Common myeloid progenitor, CD34-positive (primary cell): ENCODE measurements around the gene C11orf68.

Experiments used
- CTCF ChIA-PET: fragments of 350-600 bp; sonication (Branson Sonifier 250); formaldehyde crosslinking; loops from one replicate; lab custom pipeline; 2021; ENCODE audit warnings: antibody characterized with exemption; lab: Charles Lee
- POLR2A ChIA-PET: fragments of 350-600 bp; sonication (Branson Sonifier 250); formaldehyde crosslinking; loops from one replicate; lab custom pipeline; 2021; ENCODE audit warnings: antibody characterized with exemption; lab: Charles Lee
- DNase-seq, 3 donors: peaks; one replicate each; pipeline versions ENCODE4 v3.0.0 to v3.0.0-alpha.2; 2013
- H3K27ac ChIP-seq, 2 experiments: 1 replicate in 1 of 2; 2 replicates in 1 of 2; pipeline ENCODE4 v1.7.0; 2013; ENCODE audit warnings: inconsistent platforms in 2 of 2, low read length in 2 of 2, mild to moderate bottlenecking in 2 of 2, low read depth in 1 of 2, moderate library complexity in 1 of 2; ENCODE audit not compliant: severe bottlenecking in 2 of 2, insufficient read depth in 1 of 2, poor library complexity in 1 of 2
- H3K27me3 ChIP-seq, 5 experiments: replicated peaks in 2 of 5; 1 replicate in 3 of 5; 2 replicates in 2 of 5; pipeline versions ENCODE4 v1.6.1 to v1.7.0; 2013; ENCODE audit warnings: low read length in 4 of 5, mild to moderate bottlenecking in 2 of 5, moderate library complexity in 2 of 5, inconsistent platforms in 1 of 5; ENCODE audit not compliant: insufficient read depth in 5 of 5, control insufficient read depth in 4 of 5
- H3K36me3 ChIP-seq, 4 experiments: 1 replicate in 2 of 4; 2 replicates in 2 of 4; pipeline versions ENCODE4 v1.6.1 to v1.7.0; 2013; ENCODE audit warnings: low read length in 3 of 4, control low read depth in 1 of 4, mild to moderate bottlenecking in 1 of 4; ENCODE audit not compliant: control insufficient read depth in 4 of 4, insufficient read depth in 4 of 4
- H3K4me1 ChIP-seq, 4 experiments: 1 replicate in 3 of 4; 2 replicates in 1 of 4; pipeline versions ENCODE4 v1.6.1 to v1.7.1; 2013; ENCODE audit warnings: low read length in 3 of 4, mild to moderate bottlenecking in 3 of 4, control low read depth in 1 of 4, inconsistent platforms in 1 of 4, moderate library complexity in 1 of 4; ENCODE audit not compliant: control insufficient read depth in 4 of 4, insufficient read depth in 4 of 4; ENCODE audit errors: control extremely low read depth in 1 of 4
- H3K4me3 ChIP-seq, 7 experiments: 1 replicate in 4 of 7; 2 replicates in 3 of 7; pipeline versions ENCODE4 v1.5.1 to v1.7.0; 2013; ENCODE audit warnings: mild to moderate bottlenecking in 7 of 7, low read length in 6 of 7, moderate library complexity in 6 of 7, inconsistent platforms in 2 of 7, low read depth in 2 of 7, control low read depth in 1 of 7; ENCODE audit not compliant: insufficient read depth in 4 of 7, control insufficient read depth in 1 of 7; ENCODE audit errors: extremely low read depth in 1 of 7
- H3K9me3 ChIP-seq, 5 experiments: 1 replicate in 4 of 5; 2 replicates in 1 of 5; pipeline versions ENCODE4 v1.6.1 to v1.7.1; 2013; ENCODE audit warnings: low read length in 4 of 5, mild to moderate bottlenecking in 2 of 5, inconsistent platforms in 1 of 5, low read depth in 1 of 5, moderate library complexity in 1 of 5; ENCODE audit not compliant: control insufficient read depth in 4 of 5, insufficient read depth in 2 of 5; ENCODE audit errors: control extremely low read depth in 1 of 5
- WGBS: methylation state at CpG from one replicate; pipeline ENCODE4 v1.1.5; 2013; ENCODE audit not compliant: insufficient coverage; 5-methylcytosine and 5-hydroxymethylcytosine counted together

The C11orf68 gene

GRCh38 chr11:65870706-65871681, 47.9 kb downstream of the C11orf68 start:
- no peak overlapping the region for H3K27ac ChIP-seq
- peak overlapping the region in 2 of 7 experiments; percentile 13 to 50 for H3K4me3 ChIP-seq

DNA sequence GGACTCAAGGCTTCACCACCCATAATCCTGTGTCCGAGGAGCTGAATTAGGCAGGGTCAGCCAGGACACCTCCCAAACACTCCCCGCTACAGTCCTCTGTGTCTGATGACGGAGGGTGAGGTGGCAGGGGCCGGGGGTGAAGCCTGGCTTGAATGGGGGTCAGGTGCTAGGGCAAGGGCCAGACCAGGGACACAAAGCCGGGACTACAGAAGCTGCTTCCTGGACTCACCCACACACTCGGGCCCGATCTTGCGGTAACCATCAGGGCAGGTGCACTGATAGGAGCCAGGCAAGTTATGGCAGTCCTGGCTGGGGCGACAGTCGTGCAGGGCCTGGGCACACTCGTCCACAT, 48.6 kb downstream of the C11orf68 start:
- Histone ChIP-seq H3K27ac (no peak overlapping the region), H3K4me3 (peak overlapping the region in 2 of 7 experiments; percentile 13 to 50), H3K9me3 (no peaks in the 10 kb centered on the region), H3K36me3 (peaks cover 0 to 22% (median 15%) of the 10 kb centered on the region in 4 experiments), H3K4me1 (peaks cover 0 to 52% (median 43%) of the 10 kb centered on the region in 4 experiments), H3K27me3 (no peaks in the 10 kb centered on the region)
- POLR2A ChIA-PET = interaction anchor here (0.6 to 2.8 kb wide), 3 partner anchors 10 to 39 kb away, joined by 3 to 22 read pairs (median 3); partner anchors contain the start of gene MUS81
- 66% methylated on average over 9 of the region's 11 CpGs for WGBS
- CTCF ChIA-PET = interaction anchor here (0.8 to 11.0 kb wide), 5 partner anchors 9 to 28 kb away, joined by 3 to 168 read pairs (median 4); partner anchors contain the start of genes CCDC85B, FIBP and MUS81
- DNase-seq = no peak

More at GRCh38 chr11:65870706-65871681, 47.9 kb downstream of the C11orf68 start:
- DNase-seq = peak in 1 of 3 donors; percentile 37
- ChIA-PET CTCF (interaction anchor here (0.7 to 11.0 kb wide), 8 partner anchors 8 to 264 kb away, joined by 3 to 168 read pairs (median 4); partner anchors contain the start of genes CCDC85B, FIBP, KAT5 and MUS81), POLR2A (interaction anchor here (0.5 to 2.8 kb wide), 4 partner anchors 11 to 185 kb away, joined by 3 to 22 read pairs (median 4); partner anchors contain the start of genes CFL1 and MUS81)
- Histone ChIP-seq H3K4me1 (peaks cover 0 to 52% (median 43%) of the 10 kb centered on the region in 4 experiments), H3K9me3 (no peaks in the 10 kb centered on the region), H3K36me3 (peaks cover 0 to 15% (median 9%) of the 10 kb centered on the region in 4 experiments), H3K27me3 (no peaks in the 10 kb centered on the region)
- WGBS = 55% methylated on average over 23 of the region's 24 CpGs

DNA sequence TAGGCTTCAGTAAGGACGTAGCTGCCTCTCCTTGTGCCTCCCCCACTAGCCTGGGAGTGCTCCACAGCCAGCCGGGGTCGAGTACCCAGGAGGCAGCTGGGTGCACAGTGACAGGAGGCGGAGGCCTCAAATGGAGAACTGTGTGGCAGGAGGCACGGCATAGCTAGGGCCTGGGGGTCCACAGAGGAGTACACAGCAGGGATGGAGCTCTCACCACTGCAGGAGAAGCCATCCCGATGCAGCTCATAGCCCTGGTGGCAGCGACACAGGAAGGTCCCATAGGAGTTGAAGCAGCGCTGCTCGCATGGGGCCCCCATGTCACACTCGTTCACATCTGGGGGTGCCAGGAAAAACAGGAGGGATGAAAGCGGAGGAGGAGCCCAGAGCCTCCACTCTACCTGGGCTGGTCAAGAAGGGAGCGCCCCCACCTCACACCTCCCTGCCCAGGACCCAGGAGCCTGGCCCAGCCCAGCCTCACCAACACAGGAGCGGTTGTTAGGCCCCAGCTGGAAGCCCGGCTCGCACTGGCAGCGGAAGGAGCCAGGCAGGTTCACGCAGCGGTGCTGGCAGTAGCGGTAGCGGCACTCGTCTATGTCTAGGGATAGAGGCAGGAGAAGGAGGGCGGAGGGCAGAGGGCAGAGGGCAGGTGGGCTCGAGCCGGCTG, 49.1 kb downstream of the C11orf68 start:
- no peaks in the 10 kb centered on the region for H3K27me3 ChIP-seq
- H3K4me3 ChIP-seq = no peak overlapping the region
- DNase-seq = no peak
- peaks cover 0 to 52% (median 43%) of the 10 kb centered on the region in 4 experiments for H3K4me1 ChIP-seq
- CTCF ChIA-PET = interaction anchor here (1.1 to 11.0 kb wide), 6 partner anchors 8 to 29 kb away, joined by 3 to 168 read pairs (median 8); partner anchors contain the start of genes CCDC85B, FIBP and MUS81
- POLR2A ChIA-PET = interaction anchor here (0.6 to 2.8 kb wide), 4 partner anchors 10 to 191 kb away, joined by 3 to 22 read pairs (median 4); partner anchors contain the start of gene MUS81
- H3K27ac ChIP-seq = no peak overlapping the region
- WGBS = 93% methylated on average over 24 of the region's 24 CpGs
- peaks cover 0 to 27% (median 20%) of the 10 kb centered on the region in 4 experiments for H3K36me3 ChIP-seq
- H3K9me3 ChIP-seq = no peaks in the 10 kb centered on the region

DNA sequence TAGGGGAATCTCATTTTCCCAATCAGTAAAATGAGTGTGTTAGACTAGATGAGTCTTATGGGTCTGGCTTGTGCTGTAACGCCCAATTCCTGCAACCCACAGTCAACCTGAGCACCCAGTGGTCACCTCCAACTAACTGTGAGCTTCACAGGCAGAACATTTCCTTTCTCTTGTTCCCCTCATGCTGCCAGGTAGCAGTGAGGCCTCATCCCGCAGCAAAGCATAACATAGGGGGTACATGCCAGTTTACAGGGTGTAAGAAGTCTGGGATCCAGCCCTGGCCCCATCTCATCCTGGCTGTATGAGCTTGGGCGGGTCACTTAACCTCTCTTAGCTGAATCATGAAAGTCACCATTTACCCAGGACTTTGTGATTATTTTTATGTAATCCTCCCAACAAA, 50.0 kb downstream of the C11orf68 start:
- 90% methylated on average over 2 of the region's 3 CpGs for WGBS
- Histone ChIP-seq H3K9me3 (no peaks in the 10 kb centered on the region), H3K27me3 (no peaks in the 10 kb centered on the region), H3K36me3 (peaks cover 3 to 36% (median 28%) of the 10 kb centered on the region in 4 experiments), H3K4me3 (no peak overlapping the region), H3K27ac (no peak overlapping the region), H3K4me1 (peaks cover 0 to 50% (median 41%) of the 10 kb centered on the region in 4 experiments)
- CTCF ChIA-PET = interaction anchor here (1.1 to 11.0 kb wide), 6 partner anchors 8 to 30 kb away, joined by 3 to 168 read pairs (median 8); partner anchors contain the start of genes CCDC85B, FIBP and MUS81
- POLR2A ChIA-PET = interaction anchor here (0.6 to 1.3 kb wide), 3 partner anchors 9 to 158 kb away, joined by 3 to 5 read pairs (median 3); partner anchors contain the start of gene MUS81
- no peak for DNase-seq

- peaks cover 0 to 43% (median 36%) of the 10 kb centered on the region in 4 experiments for H3K4me1 ChIP-seq
- peak overlapping the region in 1 of 7 experiments; percentile 20 for H3K4me3 ChIP-seq
- peak in 2 of 3 donors; percentile 52 to 59 for DNase-seq
- peaks cover 3 to 43% (median 35%) of the 10 kb centered on the region in 4 experiments for H3K36me3 ChIP-seq
- CTCF ChIA-PET = interaction anchor here (2.1 to 11.0 kb wide), 4 partner anchors 7 to 18 kb away, joined by 4 to 168 read pairs (median 47); partner anchors contain the start of genes CCDC85B, FIBP and MUS81
- POLR2A ChIA-PET = interaction anchor here (0.6 to 0.8 kb wide), 2 partner anchors 8 to 157 kb away, joined by 3 to 5 read pairs; partner anchors contain the start of gene MUS81
- H3K27me3 ChIP-seq = no peaks in the 10 kb centered on the region
- WGBS = 96% methylated on average over 14 of the region's 19 CpGs
- no peaks in the 10 kb centered on the region for H3K9me3 ChIP-seq
- no peak overlapping the region for H3K27ac ChIP-seq
Measured at GRCh38 chr11:65868076-65868667, 50.7 kb downstream of the C11orf68 start.
